GM19397 (cell line): ENCODE measurements around the gene CIRBP.

ENCODE experiments used
- ATAC-seq: cut with Tn5 transposase; IDR thresholded peaks from one replicate; pipeline ENCODE4 v1.9.1; 2021; ENCODE audit warnings: mild to moderate bottlenecking, moderate library complexity; ENCODE audit not compliant: unreplicated experiment

The CIRBP gene

GRCh38 chr19:1269065-1269477 lies at the start of gene CIRBP:
Gene CIRBP (plus strand): TSS chr19:1269332. CDS start chr19:1270934, 1,602 bp downstream.
- peak; percentile 46 for ATAC-seq

GRCh38 chr19:1219786-1220476 lies 49.2 kb upstream of the CIRBP start:
- no peak for ATAC-seq

GRCh38 chr19:1220477-1220930 lies 48.6 kb upstream of the CIRBP start:
- ATAC-seq = no peak

GRCh38 chr19:1220976-1221903 lies 47.9 kb upstream of the CIRBP start:
- no peak for ATAC-seq

- ATAC-seq = no peak
Observed at GRCh38 chr19:1221904-1222255, 47.3 kb upstream of the CIRBP start.

- no peak for ATAC-seq
Observed at GRCh38 chr19:1222394-1222793, 46.7 kb upstream of the CIRBP start.

- no peak for ATAC-seq
Observed at GRCh38 chr19:1223018-1223855, 45.9 kb upstream of the CIRBP start.

GRCh38 chr19:1224047-1224825 lies 44.9 kb upstream of the CIRBP start:
- ATAC-seq = no peak

GRCh38 chr19:1224847-1225246 lies 44.3 kb upstream of the CIRBP start:
- ATAC-seq = no peak

- ATAC-seq = no peak
Observed at GRCh38 chr19:1225440-1226226, 43.5 kb upstream of the CIRBP start.

GRCh38 chr19:1226227-1226518 lies 43.0 kb upstream of the CIRBP start:
- ATAC-seq = no peak

- no peak for ATAC-seq
Observed at GRCh38 chr19:1226522-1227303, 42.4 kb upstream of the CIRBP start.

GRCh38 chr19:1227304-1228054 lies 41.7 kb upstream of the CIRBP start:
- ATAC-seq = no peak

GRCh38 chr19:1228161-1228957 lies 40.8 kb upstream of the CIRBP start:
- ATAC-seq = no peak

GRCh38 chr19:1229056-1229923 lies 39.8 kb upstream of the CIRBP start:
- ATAC-seq = no peak

- no peak for ATAC-seq
Observed at GRCh38 chr19:1229924-1230782, 39.0 kb upstream of the CIRBP start.
